HepG2 (cell line): ENCODE results near the gene DMPK. TPM values are rescaled to one million over a fixed set of nuclear protein-coding genes. Genes with fewer than 3 reads are reported as not detected.

Experiments
- ATAC-seq: fragments of 200-7000 bp; cut with Tn5 transposase; 3 replicates; pipeline ENCODE4 v1.9.1; 2020; ENCODE audit warnings: mild to moderate bottlenecking, moderate library complexity
- BruUV-seq: library from RNA; stranded (reverse); fragments of 400-500 nt; replicated peaks from 2 replicates; lab custom pipeline; 2021; lab: Mats Ljungman, UMichigan
- CTCF ChIA-PET: fragments of 300-600 bp; formaldehyde crosslinking; extraction: SDS; loops from one replicate; lab custom pipeline; 2021; ENCODE audit warnings: low total read pairs, inconsistent platforms, low intra/inter-chr PET ratio; lab: Yijun Ruan, JAX
- POLR2A ChIA-PET: fragments of 350-600 bp; sonication (Branson Sonifier 250); formaldehyde crosslinking; loops from one replicate; lab custom pipeline; 2020; ENCODE audit warnings: antibody characterized with exemption, inconsistent platforms; lab: Yijun Ruan, JAX
- DNase-seq: peaks from one replicate; pipeline ENCODE4 v3.0.0-alpha.2; 2015; ENCODE audit warnings: low spot score
- FAIRE-seq: peaks from 3 replicates; lab custom pipeline; 2011; peaks lifted over from hg19 to GRCh38; lab: Jason Lieb, UNC
- H2AFZ ChIP-seq: one replicate; pipeline ENCODE4 v1.6.1; 2011; ENCODE audit warnings: low read length, inconsistent platforms
- H3K27ac ChIP-seq: fragments of 300-600 bp; 3 replicates; pipeline ENCODE4 v1.8.0; 2011; ENCODE audit warnings: mixed run types, mild to moderate bottlenecking, mixed read lengths, low read length, inconsistent platforms; ENCODE audit not compliant: insufficient read depth; ENCODE audit errors: extremely low read length
- H3K27me3 ChIP-seq, 2 experiments: fragments of 200-600 bp in 1 of 2; 2 replicates in 1 of 2; 3 replicates in 1 of 2; pipeline versions ENCODE4 v1.6.0 to v1.8.0; 2011; ENCODE audit warnings: low read length in 2 of 2, mild to moderate bottlenecking in 2 of 2, moderate library complexity in 2 of 2, inconsistent platforms in 1 of 2; ENCODE audit not compliant: insufficient read depth in 2 of 2, control insufficient read depth in 1 of 2
- H3K36me3 ChIP-seq, 2 experiments: fragments of 200-600 bp in 1 of 2; replicated peaks in 1 of 2; 2 replicates in 1 of 2; 3 replicates in 1 of 2; pipeline versions ENCODE4 v1.5.1 to v1.8.0; 2011; ENCODE audit warnings: low read length in 2 of 2, inconsistent platforms in 1 of 2; ENCODE audit not compliant: insufficient read depth in 2 of 2, control insufficient read depth in 1 of 2
- H3K4me1 ChIP-seq: 2 replicates; pipeline ENCODE4 v1.5.1; 2012; ENCODE audit warnings: low read length, inconsistent platforms; ENCODE audit not compliant: insufficient read depth
- H3K4me2 ChIP-seq: 2 replicates; pipeline ENCODE4 v1.6.0; 2011; ENCODE audit warnings: low read depth, low read length, inconsistent platforms
- H3K4me3 ChIP-seq, 3 experiments: fragments of 200-600 bp in 1 of 3; sonication (generic), shearing (Covaris generic) in 1 of 3; replicated peaks in 1 of 3; 2 replicates each; pipeline ENCODE4 v1.5.1; 2011 to 2016; ENCODE audit warnings: low read length in 3 of 3, inconsistent platforms in 2 of 3, low read depth in 2 of 3, mild to moderate bottlenecking in 2 of 3, control low read depth in 1 of 3, mixed read lengths in 1 of 3; ENCODE audit not compliant: insufficient read depth in 1 of 3
- H3K79me2 ChIP-seq: one replicate; pipeline ENCODE4 v1.6.1; 2011; ENCODE audit warnings: low read length, inconsistent platforms; ENCODE audit not compliant: insufficient read depth
- H3K9ac ChIP-seq: 2 replicates; pipeline ENCODE4 v1.6.0; 2011; ENCODE audit warnings: mild to moderate bottlenecking, low read depth, low read length, inconsistent platforms; ENCODE audit not compliant: insufficient read depth
- H3K9me3 ChIP-seq: 2 replicates; pipeline ENCODE4 v1.5.1; 2012; ENCODE audit warnings: mild to moderate bottlenecking, low read length
- H4K20me1 ChIP-seq: 2 replicates; pipeline ENCODE4 v1.6.0; 2011; ENCODE audit warnings: inconsistent platforms, mild to moderate bottlenecking, low read length, moderate library complexity; ENCODE audit not compliant: insufficient read depth
- ARID2 ChIP-seq: sonication (generic); formaldehyde crosslinking; IDR thresholded peaks from 2 replicates; pipeline ENCODE4 v1.8.1; 2022; ENCODE audit warnings: mild to moderate bottlenecking, missing genetic modification reagents, borderline replicate concordance
- CREB1 ChIP-seq, 2 experiments: fragments of 450-650 bp in 1 of 2; IDR thresholded peaks; 2 replicates each; pipeline ENCODE4 v1.6.1; 2016 to 2017; ENCODE audit warnings: control low read depth in 1 of 2, mild to moderate bottlenecking in 1 of 2, missing compliant biosample characterization in 1 of 2, missing genetic modification characterization in 1 of 2
- ELF3 ChIP-seq: IDR thresholded peaks from 2 replicates; pipeline ENCODE4 v1.6.1; 2016; ENCODE audit warnings: missing genetic modification reagents, missing compliant biosample characterization
- GFI1 ChIP-seq: sonication (generic); formaldehyde crosslinking; IDR thresholded peaks from 2 replicates; pipeline ENCODE4 v1.5.0; 2020; ENCODE audit warnings: missing genetic modification reagents, mild to moderate bottlenecking, borderline replicate concordance
- HNF4A ChIP-seq: sonication (generic); formaldehyde crosslinking; IDR thresholded peaks from 2 replicates; pipeline ENCODE4 v1.4.0; 2020; ENCODE audit warnings: missing genetic modification reagents
- KDM1A ChIP-seq: IDR thresholded peaks from 2 replicates; pipeline ENCODE4 v1.6.1; 2016; ENCODE audit warnings: missing compliant biosample characterization
- PAF1 ChIP-seq: IDR thresholded peaks from 2 replicates; pipeline ENCODE4 v1.6.1; 2016; ENCODE audit warnings: missing genetic modification reagents, missing compliant biosample characterization
- REXO4 ChIP-seq: sonication (generic); formaldehyde crosslinking; IDR thresholded peaks from 2 replicates; pipeline ENCODE4 v1.8.0; 2022; ENCODE audit warnings: missing genetic modification reagents, mild to moderate bottlenecking, borderline replicate concordance
- SP2 ChIP-seq: sonication (generic); formaldehyde crosslinking; IDR thresholded peaks from 2 replicates; pipeline ENCODE4 v1.5.1; 2020; ENCODE audit warnings: mild to moderate bottlenecking, missing genetic modification reagents
- YEATS4 ChIP-seq: sonication (generic); formaldehyde crosslinking; IDR thresholded peaks from 2 replicates; pipeline ENCODE4 v1.4.0; 2020; ENCODE audit warnings: missing genetic modification reagents, borderline replicate concordance
- ZNF260 ChIP-seq: sonication (generic); formaldehyde crosslinking; IDR thresholded peaks from 2 replicates; pipeline ENCODE4 v1.4.0; 2020; ENCODE audit warnings: missing genetic modification reagents, low read depth, mild to moderate bottlenecking, borderline replicate concordance
- ZNF670 ChIP-seq: sonication (generic); formaldehyde crosslinking; IDR thresholded peaks from 2 replicates; pipeline ENCODE4 v1.8.0; 2022; ENCODE audit warnings: mild to moderate bottlenecking, missing genetic modification reagents, borderline replicate concordance
- ZNF777 ChIP-seq: sonication (generic); formaldehyde crosslinking; IDR thresholded peaks from 2 replicates; pipeline ENCODE4 v1.4.0; 2020; ENCODE audit warnings: missing genetic modification reagents
- WGBS: methylation state at CpG from one replicate; pipeline ENCODE4 v1.1.6; 2017; ENCODE audit warnings: low lambda C conversion rate; 5-methylcytosine and 5-hydroxymethylcytosine counted together
- in situ Hi-C: cut with HindIII; loops from 2 replicates; pipeline ENCODE4 v1.10.0; 2017; ENCODE audit warnings: low pct_unique_long_range_greater_than_20kb; ENCODE audit not compliant: extremely low pct_ligation_motif_present
- intact Hi-C: fragments of 100-400 bp; cut with micrococcal nuclease; formaldehyde crosslinking; loops from one replicate; pipeline ENCODE4 v1.10.0; 2022; ENCODE audit not compliant: unreplicated experiment
- polyA plus RNA-seq, 8 experiments: library from polyadenylated mRNA; depleted of rRNA in 3 of 8; stranded (reverse) in 7 of 8; unstranded in 1 of 8; fragments of >200 nt; fragmentation: Illumina TruSeq in 4 of 8; extraction: Trizol in 4 of 8; gene quantifications; 2 replicates each; pipeline versions ENCODE4 v1.2.1 to v1.2.3, GENCODE V29; 2011 to 2016; ENCODE audit warnings: low read depth in 4 of 8, missing spikeins in 1 of 8, mixed read lengths in 1 of 8; ENCODE audit not compliant: insufficient read depth in 1 of 8
- total RNA-seq, 5 experiments: library from RNA; depleted of rRNA; stranded (reverse); fragments of >200 nt; fragmentation: Illumina TruSeq; extraction: Trizol; gene quantifications; 2 replicates each; pipeline ENCODE4 v1.2.3, GENCODE V29; 2016; ENCODE audit warnings: low read depth in 1 of 5
- TF ChIP-seq, protein P1 (sequence below): sonication (generic); formaldehyde crosslinking; IDR thresholded peaks from 2 replicates; pipeline ENCODE4 v1.8.0; 2022; ENCODE audit warnings: low read depth, missing genetic modification reagents

Gene DMPK
- total and polyA plus RNA-seq, 2 of the 13 experiments (the other 11 are each of a cell fraction or from before 2014, with no cell fraction given) = 5.3 to 8.8 TPM

DNA sequence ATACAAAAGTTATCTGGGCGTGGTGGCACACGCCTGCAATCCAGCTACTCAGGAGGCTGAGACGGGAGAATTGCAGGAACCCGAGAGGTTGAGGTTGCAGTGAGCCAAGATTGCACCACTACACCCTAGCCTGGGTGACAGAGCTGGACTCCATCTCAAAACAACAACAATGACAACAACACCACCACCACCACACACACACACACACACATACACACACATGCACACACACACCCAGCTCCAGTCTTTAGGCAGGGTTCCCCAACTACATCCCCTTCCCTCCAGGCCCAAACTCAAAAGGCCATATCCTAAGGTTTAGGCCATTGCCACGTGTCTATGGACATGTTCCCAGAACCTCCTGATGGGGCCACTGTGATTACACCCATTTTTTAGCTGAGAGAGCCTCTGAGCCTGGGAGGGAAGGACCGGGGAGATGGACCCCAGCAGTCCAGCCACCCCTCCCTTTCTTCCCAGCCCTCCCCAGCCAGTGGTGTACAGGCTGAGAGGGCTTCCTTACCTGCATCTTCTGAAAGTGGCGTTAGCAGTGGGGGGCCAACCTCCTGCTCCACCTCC is 19.4 kb upstream of the DMPK start:
- intact Hi-C loops (no loop called here), in situ Hi-C loops (no loop called here)
- ChIA-PET POLR2A (no interaction called here), CTCF (no interaction called here)
- FAIRE-seq (no peak), DNase-seq (no peak), ATAC-seq (no peak)
- 24% methylated on average over 5 of the region's 7 CpGs for WGBS
- no peak overlapping the region for H3K4me3 ChIP-seq
- no peaks in the 10 kb centered on the region for H3K9me3 ChIP-seq
- H3K27ac ChIP-seq = no peak overlapping the region
- H2AFZ ChIP-seq = no peak overlapping the region
- H3K4me2 ChIP-seq = no peak overlapping the region; the same call in 1 of the 2 replicates
- no peaks in the 10 kb centered on the region for H3K79me2 ChIP-seq
- TF ChIP-seq ZNF777 (CRISPR knock-in tag) (no peak), PAF1 (no peak), ZNF670 (CRISPR knock-in tag) (no peak), REXO4 (CRISPR knock-in tag) (no peak), SP2 (CRISPR knock-in tag) (no peak), ELF3 (CRISPR knock-in tag) (no peak), CREB1 (IDR thresholded peaks at IDR 0.05) (no peak), CREB1 (CRISPR knock-in tag; IDR thresholded peaks at IDR 0.05) (no peak), YEATS4 (CRISPR knock-in tag) (no peak), ZNF260 (CRISPR knock-in tag) (no peak), KDM1A (no peak), HNF4A (CRISPR knock-in tag) (no peak), GFI1 (CRISPR knock-in tag) (no peak), ARID2 (no peak)
- TF ChIP-seq, protein P1, sequence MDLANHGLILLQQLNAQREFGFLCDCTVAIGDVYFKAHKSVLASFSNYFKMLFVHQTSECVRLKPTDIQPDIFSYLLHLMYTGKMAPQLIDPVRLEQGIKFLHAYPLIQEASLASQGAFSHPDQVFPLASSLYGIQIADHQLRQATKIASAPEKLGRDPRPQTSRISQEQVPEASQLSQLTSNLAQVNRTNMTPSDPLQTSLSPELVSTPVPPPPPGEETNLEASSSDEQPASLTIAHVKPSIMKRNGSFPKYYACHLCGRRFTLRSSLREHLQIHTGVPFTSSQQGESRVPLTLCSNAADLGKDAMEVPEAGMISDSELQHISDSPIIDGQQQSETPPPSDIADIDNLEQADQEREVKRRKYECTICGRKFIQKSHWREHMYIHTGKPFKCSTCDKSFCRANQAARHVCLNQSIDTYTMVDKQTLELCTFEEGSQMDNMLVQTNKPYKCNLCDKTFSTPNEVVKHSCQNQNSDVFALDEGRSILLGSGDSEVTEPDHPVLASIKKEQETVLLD = no peak
- BruUV-seq = no TSS peak
- H3K36me3 ChIP-seq = no peaks in the 10 kb centered on the region
- H3K27me3 ChIP-seq = peaks cover 1 to 17% of the 10 kb centered on the region in 2 experiments; a peak in 2 of 5 replicates
- no peaks in the 10 kb centered on the region for H4K20me1 ChIP-seq
- peaks cover 26% of the 10 kb centered on the region for H3K4me1 ChIP-seq
- no peak overlapping the region for H3K9ac ChIP-seq
